HepG2 (cell line): ENCODE data around the gene DNASE1L2. TPM values are rescaled to one million over a fixed set of nuclear protein-coding genes. Genes with fewer than 3 reads are reported as not detected.

ENCODE experiments used
- ATAC-seq: fragments of 200-7000 bp; cut with Tn5 transposase; 3 replicates; pipeline ENCODE4 v1.9.1; 2020; ENCODE audit warnings: mild to moderate bottlenecking, moderate library complexity
- BruUV-seq: library from RNA; stranded (reverse); fragments of 400-500 nt; replicated peaks from 2 replicates; lab custom pipeline; 2021; lab: Mats Ljungman, UMichigan
- CTCF ChIA-PET: fragments of 300-600 bp; formaldehyde crosslinking; extraction: SDS; loops from one replicate; lab custom pipeline; 2021; ENCODE audit warnings: low total read pairs, inconsistent platforms, low intra/inter-chr PET ratio; lab: Yijun Ruan, JAX
- POLR2A ChIA-PET: fragments of 350-600 bp; sonication (Branson Sonifier 250); formaldehyde crosslinking; loops from one replicate; lab custom pipeline; 2020; ENCODE audit warnings: antibody characterized with exemption, inconsistent platforms; lab: Yijun Ruan, JAX
- DNase-seq: peaks from one replicate; pipeline ENCODE4 v3.0.0-alpha.2; 2015; ENCODE audit warnings: low spot score
- FAIRE-seq: peaks from 3 replicates; lab custom pipeline; 2011; peaks lifted over from hg19 to GRCh38; lab: Jason Lieb, UNC
- H2AFZ ChIP-seq: one replicate; pipeline ENCODE4 v1.6.1; 2011; ENCODE audit warnings: low read length, inconsistent platforms
- H3K27ac ChIP-seq: fragments of 300-600 bp; 3 replicates; pipeline ENCODE4 v1.8.0; 2011; ENCODE audit warnings: mixed run types, mild to moderate bottlenecking, mixed read lengths, low read length, inconsistent platforms; ENCODE audit not compliant: insufficient read depth; ENCODE audit errors: extremely low read length
- H3K27me3 ChIP-seq, 2 experiments: fragments of 200-600 bp in 1 of 2; 2 replicates in 1 of 2; 3 replicates in 1 of 2; pipeline versions ENCODE4 v1.6.0 to v1.8.0; 2011; ENCODE audit warnings: low read length in 2 of 2, mild to moderate bottlenecking in 2 of 2, moderate library complexity in 2 of 2, inconsistent platforms in 1 of 2; ENCODE audit not compliant: insufficient read depth in 2 of 2, control insufficient read depth in 1 of 2
- H3K36me3 ChIP-seq, 2 experiments: fragments of 200-600 bp in 1 of 2; replicated peaks in 1 of 2; 2 replicates in 1 of 2; 3 replicates in 1 of 2; pipeline versions ENCODE4 v1.5.1 to v1.8.0; 2011; ENCODE audit warnings: low read length in 2 of 2, inconsistent platforms in 1 of 2; ENCODE audit not compliant: insufficient read depth in 2 of 2, control insufficient read depth in 1 of 2
- H3K4me1 ChIP-seq: 2 replicates; pipeline ENCODE4 v1.5.1; 2012; ENCODE audit warnings: low read length, inconsistent platforms; ENCODE audit not compliant: insufficient read depth
- H3K4me2 ChIP-seq: 2 replicates; pipeline ENCODE4 v1.6.0; 2011; ENCODE audit warnings: low read depth, low read length, inconsistent platforms
- H3K4me3 ChIP-seq, 3 experiments: fragments of 200-600 bp in 1 of 3; sonication (generic), shearing (Covaris generic) in 1 of 3; replicated peaks in 1 of 3; 2 replicates each; pipeline ENCODE4 v1.5.1; 2011 to 2016; ENCODE audit warnings: low read length in 3 of 3, inconsistent platforms in 2 of 3, low read depth in 2 of 3, mild to moderate bottlenecking in 2 of 3, control low read depth in 1 of 3, mixed read lengths in 1 of 3; ENCODE audit not compliant: insufficient read depth in 1 of 3
- H3K79me2 ChIP-seq: one replicate; pipeline ENCODE4 v1.6.1; 2011; ENCODE audit warnings: low read length, inconsistent platforms; ENCODE audit not compliant: insufficient read depth
- H3K9ac ChIP-seq: 2 replicates; pipeline ENCODE4 v1.6.0; 2011; ENCODE audit warnings: mild to moderate bottlenecking, low read depth, low read length, inconsistent platforms; ENCODE audit not compliant: insufficient read depth
- H3K9me3 ChIP-seq: 2 replicates; pipeline ENCODE4 v1.5.1; 2012; ENCODE audit warnings: mild to moderate bottlenecking, low read length
- H4K20me1 ChIP-seq: 2 replicates; pipeline ENCODE4 v1.6.0; 2011; ENCODE audit warnings: inconsistent platforms, mild to moderate bottlenecking, low read length, moderate library complexity; ENCODE audit not compliant: insufficient read depth
- CBX1 ChIP-seq: IDR thresholded peaks from one replicate; pipeline ENCODE4 v1.6.1; 2016; ENCODE audit warnings: antibody characterized with exemption, low read depth
- DBP ChIP-seq: sonication (generic); formaldehyde crosslinking; IDR thresholded peaks from 2 replicates; pipeline ENCODE4 v1.4.0; 2020; ENCODE audit warnings: missing genetic modification reagents; ENCODE audit errors: not compliant biosample characterization
- ETS1 ChIP-seq: sonication (generic); formaldehyde crosslinking; IDR thresholded peaks from 2 replicates; pipeline ENCODE4 v1.4.0; 2020; ENCODE audit warnings: missing genetic modification reagents
- HOXA9 ChIP-seq: sonication (generic); formaldehyde crosslinking; IDR thresholded peaks from 2 replicates; pipeline ENCODE4 v1.8.1; 2022; ENCODE audit warnings: missing genetic modification reagents, mild to moderate bottlenecking, moderate library complexity, borderline replicate concordance
- RELA ChIP-seq: sonication (generic); formaldehyde crosslinking; IDR thresholded peaks from 2 replicates; pipeline ENCODE4 v1.4.0; 2020; ENCODE audit warnings: missing genetic modification reagents
- SIN3B ChIP-seq: fragments of 150-350 bp; IDR thresholded peaks from 2 replicates; pipeline ENCODE4 v1.6.1; 2014; ENCODE audit warnings: low read length
- SOX13 ChIP-seq, 3 experiments: fragments of 450-650 bp in 1 of 3; sonication (generic) in 1 of 3; formaldehyde crosslinking in 1 of 3; IDR thresholded peaks in 2 of 3; conservative IDR thresholded peaks in 1 of 3; 2 replicates each; pipeline versions ENCODE4 v1.5.0 to v1.6.1; 2016 to 2020; ENCODE audit warnings: antibody characterized with exemption in 1 of 3, mild to moderate bottlenecking in 1 of 3, missing compliant biosample characterization in 1 of 3, missing genetic modification reagents in 1 of 3, moderate library complexity in 1 of 3
- THRA ChIP-seq: sonication (generic); formaldehyde crosslinking; IDR thresholded peaks from 2 replicates; pipeline ENCODE4 v1.4.0; 2020; ENCODE audit warnings: missing genetic modification reagents, borderline replicate concordance
- ZC3H4 ChIP-seq: sonication (generic); formaldehyde crosslinking; IDR thresholded peaks from 2 replicates; pipeline ENCODE4 v1.4.0; 2020; ENCODE audit warnings: missing genetic modification reagents, borderline replicate concordance
- ZEB1 ChIP-seq: IDR thresholded peaks from 2 replicates; pipeline ENCODE4 v1.6.1; 2012; ENCODE audit warnings: mild to moderate bottlenecking, low read depth, inconsistent platforms; ENCODE audit not compliant: insufficient replicate concordance
- ZFP36L2 ChIP-seq: sonication (generic); formaldehyde crosslinking; IDR thresholded peaks from 2 replicates; pipeline ENCODE4 v1.4.0; 2020; ENCODE audit warnings: missing genetic modification reagents
- ZFX ChIP-seq: sonication (generic); formaldehyde crosslinking; IDR thresholded peaks from 2 replicates; pipeline ENCODE4 v1.4.0; 2020; ENCODE audit warnings: mild to moderate bottlenecking, low read depth, missing genetic modification reagents, moderate library complexity
- ZNF12 ChIP-seq: sonication (generic); formaldehyde crosslinking; IDR thresholded peaks from 2 replicates; pipeline ENCODE4 v1.5.0; 2020; ENCODE audit warnings: missing genetic modification reagents
- ZNF124 ChIP-seq: sonication (generic); formaldehyde crosslinking; IDR thresholded peaks from 2 replicates; pipeline ENCODE4 v1.4.0; 2020; ENCODE audit warnings: missing genetic modification reagents
- ZNF550 ChIP-seq: sonication (generic); formaldehyde crosslinking; IDR thresholded peaks from 2 replicates; pipeline ENCODE4 v1.4.0; 2020; ENCODE audit warnings: mild to moderate bottlenecking, missing genetic modification reagents, borderline replicate concordance
- ZNF784 ChIP-seq: sonication (generic); formaldehyde crosslinking; IDR thresholded peaks from 2 replicates; pipeline ENCODE4 v1.5.1; 2020; ENCODE audit warnings: missing genetic modification reagents, mild to moderate bottlenecking, borderline replicate concordance
- WGBS: methylation state at CpG from one replicate; pipeline ENCODE4 v1.1.6; 2017; ENCODE audit warnings: low lambda C conversion rate; 5-methylcytosine and 5-hydroxymethylcytosine counted together
- in situ Hi-C: cut with HindIII; loops from 2 replicates; pipeline ENCODE4 v1.10.0; 2017; ENCODE audit warnings: low pct_unique_long_range_greater_than_20kb; ENCODE audit not compliant: extremely low pct_ligation_motif_present
- intact Hi-C: fragments of 100-400 bp; cut with micrococcal nuclease; formaldehyde crosslinking; loops from one replicate; pipeline ENCODE4 v1.10.0; 2022; ENCODE audit not compliant: unreplicated experiment
- polyA plus RNA-seq, 8 experiments: library from polyadenylated mRNA; depleted of rRNA in 3 of 8; stranded (reverse) in 7 of 8; unstranded in 1 of 8; fragments of >200 nt; fragmentation: Illumina TruSeq in 4 of 8; extraction: Trizol in 4 of 8; gene quantifications; 2 replicates each; pipeline versions ENCODE4 v1.2.1 to v1.2.3, GENCODE V29; 2011 to 2016; ENCODE audit warnings: low read depth in 4 of 8, missing spikeins in 1 of 8, mixed read lengths in 1 of 8; ENCODE audit not compliant: insufficient read depth in 1 of 8
- total RNA-seq, 5 experiments: library from RNA; depleted of rRNA; stranded (reverse); fragments of >200 nt; fragmentation: Illumina TruSeq; extraction: Trizol; gene quantifications; 2 replicates each; pipeline ENCODE4 v1.2.3, GENCODE V29; 2016; ENCODE audit warnings: low read depth in 1 of 5

The DNASE1L2 gene
- total and polyA plus RNA-seq, 2 of the 13 experiments (the other 11 are each of a cell fraction or from before 2014, with no cell fraction given): 0.44 to 0.50 TPM

GRCh38 chr16:2250652-2251295, 14.5 kb downstream of the DNASE1L2 start (continued):
- TF ChIP-seq ZNF550 (CRISPR knock-in tag) (0 out of 2 replicates have a peak, but pooled peaks have one; percentile 5), ZEB1 (no peak), ZFP36L2 (CRISPR knock-in tag) (no peak), ZNF784 (CRISPR knock-in tag) (no peak), SOX13 (IDR thresholded peaks at IDR 0.05) (no peak), SOX13 (CRISPR knock-in tag; conservative IDR thresholded peaks at IDR 0.05 in 1 of 2, IDR thresholded peaks at IDR 0.05 in 1 of 2) (no peak), HOXA9 (CRISPR knock-in tag) (no peak)

GRCh38 chr16:2251296-2252111, 15.3 kb downstream of the DNASE1L2 start, which contains the start of gene ECI1:
Gene ECI1 (minus strand): TSS chr16:2251587. CDS start chr16:2251566, 21 bp downstream.
- Histone ChIP-seq H4K20me1 (peaks cover 5% of the 10 kb centered on the region), H3K9me3 (no peaks in the 10 kb centered on the region), H3K27me3 (no peaks in the 10 kb centered on the region; a peak in 1 of 5 replicates), H3K9ac (peak within 1 kb of the TSS; percentile 80), H3K36me3 (peaks cover 10 to 33% of the 10 kb centered on the region in 2 experiments), H3K79me2 (peaks cover 23% of the 10 kb centered on the region), H3K27ac (peak within 1 kb of the TSS; percentile 83), H3K4me2 (peak within 1 kb of the TSS; percentile 86), H3K4me3 (peak within 1 kb of the TSS; percentile 71 to 84 (median 75)), H3K4me1 (peaks cover 27% of the 10 kb centered on the region), H2AFZ (no peak within 1 kb of the TSS)
- ChIA-PET CTCF (interaction anchor here (1.8 kb wide), 1 partner anchor 57 kb away, joined by 6 read pairs; no protein-coding TSS in a partner anchor), POLR2A (interaction anchor here (0.7 to 3.7 kb wide), 36 partner anchors 8 to 287 kb away, joined by 3 to 79 read pairs (median 5); partner anchors contain the start of genes CASKIN1, E4F1, PDPK1 and PGP)
- 0% methylated on average over 23 of the region's 88 CpGs for WGBS
- peak; percentile 90 for ATAC-seq
- intact Hi-C loops (loop anchor here (5.0 kb wide), 1 partner anchor 54 kb away; the partner anchor contains the start of gene CASKIN1), in situ Hi-C loops (no loop called here)
- peak; percentile 87 for DNase-seq
- BruUV-seq: no TSS peak
- peak; percentile 48 for FAIRE-seq
- TF ChIP-seq DBP (peak; percentile 28), THRA (CRISPR knock-in tag) (peak; percentile 71; the same call in 1 of the 2 replicates), ZC3H4 (CRISPR knock-in tag) (no peak), ETS1 (CRISPR knock-in tag) (no peak), ZNF12 (CRISPR knock-in tag) (no peak; the same call in 1 of the 2 replicates), RELA (CRISPR knock-in tag) (peak; percentile 34; the same call in 1 of the 2 replicates), ZNF124 (CRISPR knock-in tag) (peak; percentile 28), CBX1 (no peak), SIN3B (no peak), ZFX (CRISPR knock-in tag) (peak; percentile 98)
